HG03469 (cell line): ENCODE results near the gene RTN4R.
"Not testable (repeated sequence)": the region's sequence is repeated elsewhere in the genome, so short reads cannot be mapped to it uniquely, and the experiment has no call there.

Experiments
- ATAC-seq: cut with Tn5 transposase; IDR thresholded peaks from one replicate; pipeline ENCODE4 v1.9.1; 2021; ENCODE audit warnings: mild to moderate bottlenecking, moderate library complexity, moderate number of reproducible peaks; ENCODE audit not compliant: unreplicated experiment

The RTN4R gene

GRCh38 chr22:20305894-20306645 is 38.0 kb upstream of the RTN4R start:
- no peak for ATAC-seq

GRCh38 chr22:20305230-20305893 is 37.2 kb upstream of the RTN4R start:
- ATAC-seq = not testable (repeated sequence)

GRCh38 chr22:20304646-20305045 is 36.5 kb upstream of the RTN4R start:
- no peak for ATAC-seq

GRCh38 chr22:20303229-20303534 is 35.1 kb upstream of the RTN4R start:
- not testable (repeated sequence) for ATAC-seq

- no peak for ATAC-seq
Observed at GRCh38 chr22:20302438-20303228, 34.5 kb upstream of the RTN4R start.

GRCh38 chr22:20299746-20300136 is 31.6 kb upstream of the RTN4R start:
- ATAC-seq = no peak

- ATAC-seq = no peak
Observed at GRCh38 chr22:20298803-20299745, 31.0 kb upstream of the RTN4R start.

GRCh38 chr22:20298110-20298802 is 30.1 kb upstream of the RTN4R start:
- ATAC-seq = no peak

- no peak for ATAC-seq
Observed at GRCh38 chr22:20297414-20298109, 29.4 kb upstream of the RTN4R start.

GRCh38 chr22:20296598-20296997 is 28.5 kb upstream of the RTN4R start:
- no peak for ATAC-seq

GRCh38 chr22:20295262-20296064 is 27.3 kb upstream of the RTN4R start:
- ATAC-seq = no peak

- ATAC-seq = no peak
Observed at GRCh38 chr22:20292673-20293232, 24.6 kb upstream of the RTN4R start.

GRCh38 chr22:20292108-20292507 is 24.0 kb upstream of the RTN4R start:
- no peak for ATAC-seq

GRCh38 chr22:20291604-20292063 is 23.5 kb upstream of the RTN4R start:
- no peak for ATAC-seq

- no peak for ATAC-seq
Observed at GRCh38 chr22:20291249-20291586, 23.1 kb upstream of the RTN4R start.

- ATAC-seq = no peak
Observed at GRCh38 chr22:20290578-20291248, 22.6 kb upstream of the RTN4R start.

- no peak for ATAC-seq
Observed at GRCh38 chr22:20290045-20290392, 21.9 kb upstream of the RTN4R start.
